CD4-positive, alpha-beta memory T cell (primary cell): ENCODE measurements around the gene DLL4. TPM values are rescaled to one million over a fixed set of nuclear protein-coding genes. Genes with fewer than 3 reads are reported as not detected.

Experiments
- CTCF ChIA-PET: fragments of 350-600 bp; sonication (Branson Sonifier 250); formaldehyde crosslinking; loops from one replicate; lab custom pipeline; 2021; ENCODE audit warnings: inconsistent platforms; ENCODE audit not compliant: partially characterized antibody; lab: Charles Lee
- POLR2A ChIA-PET: fragments of 350-600 bp; sonication (Branson Sonifier 250); formaldehyde crosslinking; loops from one replicate; lab custom pipeline; 2021; ENCODE audit not compliant: partially characterized antibody; lab: Charles Lee
- DNase-seq, 5 donors: peaks; one replicate each; pipeline versions ENCODE4 v3.0.0 to v3.0.0-alpha.2; 2020 to 2022; ENCODE audit warnings: mixed read lengths in 1 of 5
- H3K27ac ChIP-seq: one replicate; pipeline ENCODE4 v1.7.0; 2013; ENCODE audit warnings: low read depth, low read length
- H3K27me3 ChIP-seq: 2 replicates; pipeline ENCODE4 v1.7.0; 2013; ENCODE audit warnings: mild to moderate bottlenecking, low read length, moderate library complexity; ENCODE audit not compliant: insufficient read depth
- H3K36me3 ChIP-seq: 2 replicates; pipeline ENCODE4 v1.7.0; 2013; ENCODE audit warnings: mild to moderate bottlenecking, low read length, moderate library complexity; ENCODE audit not compliant: insufficient read depth
- H3K4me1 ChIP-seq: 2 replicates; pipeline ENCODE4 v1.7.0; 2013; ENCODE audit warnings: mild to moderate bottlenecking, low read length, moderate library complexity; ENCODE audit not compliant: insufficient read depth
- H3K4me3 ChIP-seq, 2 donors: one replicate each; pipeline ENCODE4 v1.7.0; 2013; ENCODE audit warnings: low read length in 2 of 2, mild to moderate bottlenecking in 1 of 2
- H3K9me3 ChIP-seq, 2 donors: one replicate each; pipeline ENCODE4 v1.7.0; 2013; ENCODE audit warnings: low read length in 2 of 2, control low read depth in 1 of 2; ENCODE audit not compliant: control insufficient read depth in 1 of 2
- H3K27ac Mint-ChIP-seq, 7 donors: one replicate each; pipeline ENCODE4 v1.8.0; 2020 to 2021; ENCODE audit warnings: mixed read lengths in 7 of 7, mild to moderate bottlenecking in 6 of 7, inconsistent platforms in 3 of 7, moderate library complexity in 3 of 7
- H3K27me3 Mint-ChIP-seq, 2 donors: one replicate each; pipeline ENCODE4 v1.8.0; 2020 to 2021; ENCODE audit warnings: mixed read lengths in 2 of 2
- H3K36me3 Mint-ChIP-seq, 2 donors: one replicate each; pipeline ENCODE4 v1.8.0; 2020 to 2021; ENCODE audit warnings: mixed read lengths in 2 of 2, inconsistent platforms in 1 of 2, mild to moderate bottlenecking in 1 of 2
- H3K4me1 Mint-ChIP-seq, 4 donors: one replicate each; pipeline ENCODE4 v1.8.0; 2020 to 2021; ENCODE audit warnings: mixed read lengths in 4 of 4, mild to moderate bottlenecking in 1 of 4
- H3K4me3 Mint-ChIP-seq, 8 donors: one replicate each; pipeline ENCODE4 v1.8.0; 2020 to 2021; ENCODE audit warnings: mixed read lengths in 8 of 8, mild to moderate bottlenecking in 7 of 8, moderate library complexity in 6 of 8, inconsistent platforms in 3 of 8
- H3K9me3 Mint-ChIP-seq, 8 donors: one replicate each; pipeline ENCODE4 v1.8.0; 2020 to 2021; ENCODE audit warnings: mixed read lengths in 8 of 8, mild to moderate bottlenecking in 5 of 8, inconsistent platforms in 3 of 8, moderate library complexity in 1 of 8
- intact Hi-C: fragments of 100-400 bp; cut with micrococcal nuclease; formaldehyde crosslinking; loops from one replicate; pipeline ENCODE4 v1.15.1; 2023
- polyA plus RNA-seq, 2 donors: library from polyadenylated mRNA; unstranded; fragments of 300-500 nt; fragmentation: Illumina TruSeq; gene quantifications; one replicate each; pipeline ENCODE4 v1.2.3, GENCODE V29; 2021
- total RNA-seq, 2 experiments: library from RNA; stranded (reverse); gene quantifications; one replicate each; pipeline ENCODE4 v1.2.3, GENCODE V29; 2021

DLL4 gene
- total and polyA plus RNA-seq, 4 experiments from 2014 or later = not detected

DNA sequence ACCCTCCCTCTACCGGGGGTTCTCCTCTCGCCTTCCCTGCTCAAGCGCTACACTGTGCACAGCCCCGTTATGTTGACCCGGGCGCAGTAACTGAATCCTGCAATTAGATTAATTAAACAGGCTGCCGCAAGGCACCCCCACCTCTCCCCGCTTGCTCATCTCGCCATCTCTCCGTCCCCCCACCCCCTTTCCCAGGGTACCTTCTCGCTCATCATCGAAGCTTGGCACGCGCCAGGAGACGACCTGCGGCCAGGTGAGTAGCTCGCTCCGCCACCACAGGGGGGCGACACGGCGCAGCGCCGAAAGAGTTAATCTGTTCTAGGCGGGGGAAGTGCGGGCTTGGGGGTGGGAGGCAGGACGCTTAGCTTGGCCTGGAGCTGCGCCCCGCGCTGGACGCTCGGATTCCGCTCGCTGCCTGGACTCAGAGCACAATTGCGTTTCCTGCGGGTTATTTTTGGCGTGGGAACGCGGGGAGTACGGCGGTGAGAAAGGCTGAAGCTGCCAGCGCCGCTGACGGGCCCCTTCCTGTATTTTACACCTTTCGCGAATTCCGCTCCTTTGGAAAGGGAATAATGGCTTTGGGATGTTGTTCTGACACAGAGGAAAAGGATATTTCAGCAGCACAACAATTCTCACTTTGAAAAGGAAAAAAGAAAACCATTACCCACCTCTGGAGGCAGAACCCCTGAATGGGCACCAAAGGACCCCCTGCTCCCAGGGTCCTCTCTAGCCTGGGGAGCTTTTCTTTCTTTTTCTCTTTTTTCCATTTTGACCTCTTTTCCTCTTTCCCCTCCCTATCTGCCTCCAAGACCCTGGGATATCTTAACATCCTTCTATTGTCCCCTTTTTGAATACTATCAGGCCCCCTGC lies 1.5 kb downstream of the DLL4 start:
- peak overlapping the region; percentile 72 to 92 (median 78) for H3K4me3 Mint-ChIP-seq
- peaks cover 45 to 50% of the 10 kb centered on the region in 2 donors for H3K27me3 Mint-ChIP-seq
- Histone ChIP-seq H3K36me3 (no peaks in the 10 kb centered on the region), H3K4me3 (peak overlapping the region in 1 of 2 donors; percentile 24), H3K4me1 (peaks cover 52% of the 10 kb centered on the region), H3K27ac (no peak overlapping the region), H3K27me3 (peaks cover 33% of the 10 kb centered on the region), H3K9me3 (no peaks in the 10 kb centered on the region)
- H3K36me3 Mint-ChIP-seq = no peaks in the 10 kb centered on the region
- peaks cover 23 to 56% (median 32%) of the 10 kb centered on the region in 4 donors for H3K4me1 Mint-ChIP-seq
- POLR2A ChIA-PET = interaction anchor here (1.9 to 4.9 kb wide), 2 partner anchors 10 to 27 kb away, joined by 4 to 27 read pairs; no protein-coding TSS in a partner anchor
- peaks cover 0 to 1% (median 0%) of the 10 kb centered on the region in 8 donors for H3K9me3 Mint-ChIP-seq
- CTCF ChIA-PET = interaction anchor here (0.9 to 6.5 kb wide), 10 partner anchors 11 to 95 kb away, joined by 3 to 54 read pairs (median 4); partner anchors contain the start of gene VPS18
- intact Hi-C loops = no loop called here
- DNase-seq = peak in 1 of 5 donors; percentile 19
- peak overlapping the region in 3 of 7 donors; percentile 12 to 65 (median 54) for H3K27ac Mint-ChIP-seq

DNA sequence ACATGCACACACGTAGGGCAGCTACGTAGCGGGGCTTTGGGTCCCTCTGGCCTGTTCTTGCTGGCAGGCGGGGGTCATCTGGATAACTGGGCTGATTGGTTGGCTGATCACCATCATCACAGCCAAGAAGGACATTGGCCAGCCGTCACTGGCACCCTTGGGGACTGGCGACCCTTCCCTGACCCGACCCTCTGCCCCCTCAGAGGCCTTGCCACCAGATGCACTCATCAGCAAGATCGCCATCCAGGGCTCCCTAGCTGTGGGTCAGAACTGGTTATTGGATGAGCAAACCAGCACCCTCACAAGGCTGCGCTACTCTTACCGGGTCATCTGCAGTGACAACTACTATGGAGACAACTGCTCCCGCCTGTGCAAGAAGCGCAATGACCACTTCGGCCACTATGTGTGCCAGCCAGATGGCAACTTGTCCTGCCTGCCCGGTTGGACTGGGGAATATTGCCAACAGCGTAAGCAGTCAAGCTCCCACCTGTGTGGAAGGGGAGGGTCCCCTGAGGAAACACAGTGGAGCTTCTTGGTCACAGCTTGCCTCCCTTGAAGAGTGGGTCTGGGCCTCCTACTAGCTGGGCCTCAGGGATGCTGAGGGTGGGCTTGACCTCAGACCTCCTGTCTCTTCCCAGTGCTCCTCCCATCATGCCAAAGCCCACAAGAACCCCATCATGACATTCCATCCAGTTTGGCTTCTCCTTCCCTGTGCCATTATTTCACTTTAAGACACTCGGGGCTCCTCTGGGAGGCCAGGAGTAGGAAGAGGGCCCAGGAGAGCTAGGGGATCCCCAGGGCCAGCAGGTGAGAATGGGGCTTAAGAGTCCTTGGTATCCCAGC lies 2.4 kb downstream of the DLL4 start:
- POLR2A ChIA-PET = interaction anchor here (1.9 to 4.9 kb wide), 2 partner anchors 9 to 27 kb away, joined by 4 to 27 read pairs; no protein-coding TSS in a partner anchor
- H3K4me1 Mint-ChIP-seq = peaks cover 21 to 49% (median 29%) of the 10 kb centered on the region in 4 donors
- peaks cover 47% of the 10 kb centered on the region for H3K4me1 ChIP-seq

DNA sequence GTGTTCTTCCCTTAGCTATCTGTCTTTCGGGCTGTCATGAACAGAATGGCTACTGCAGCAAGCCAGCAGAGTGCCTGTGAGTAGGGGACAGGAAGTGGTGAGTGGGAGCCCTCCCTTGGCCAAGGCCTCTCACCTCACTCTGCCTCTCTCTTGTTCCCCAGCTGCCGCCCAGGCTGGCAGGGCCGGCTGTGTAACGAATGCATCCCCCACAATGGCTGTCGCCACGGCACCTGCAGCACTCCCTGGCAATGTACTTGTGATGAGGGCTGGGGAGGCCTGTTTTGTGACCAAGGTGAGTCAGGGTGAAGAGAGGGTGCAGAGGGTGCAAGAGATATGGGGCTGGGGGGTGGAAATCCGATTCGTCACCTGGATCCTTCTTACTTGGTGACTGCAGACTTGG lies 3.0 kb downstream of the DLL4 start:
- Mint-ChIP-seq H3K27ac (no peak overlapping the region), H3K9me3 (peaks cover 0 to 1% (median 0%) of the 10 kb centered on the region in 8 donors), H3K36me3 (no peaks in the 10 kb centered on the region), H3K27me3 (peaks cover 36 to 41% of the 10 kb centered on the region in 2 donors), H3K4me1 (peaks cover 15 to 42% (median 22%) of the 10 kb centered on the region in 4 donors), H3K4me3 (peak overlapping the region in 2 of 8 donors; percentile 26 to 32)
- Histone ChIP-seq H3K4me3 (no peak overlapping the region), H3K27ac (no peak overlapping the region), H3K9me3 (no peaks in the 10 kb centered on the region), H3K36me3 (no peaks in the 10 kb centered on the region), H3K27me3 (peaks cover 24% of the 10 kb centered on the region), H3K4me1 (peaks cover 40% of the 10 kb centered on the region)
- no peak for DNase-seq
- ChIA-PET CTCF (interaction anchor here (1.1 to 6.5 kb wide), 3 partner anchors 9 to 33 kb away, joined by 3 to 54 read pairs (median 3); no protein-coding TSS in a partner anchor), POLR2A (interaction anchor here (4.9 kb wide), 1 partner anchor 9 kb away, joined by 27 read pairs; no protein-coding TSS in a partner anchor)
- intact Hi-C loops = no loop called here

More for the DNA sequence above, 2.4 kb downstream of the DLL4 start:
- Histone ChIP-seq H3K27ac (no peak overlapping the region), H3K36me3 (no peaks in the 10 kb centered on the region), H3K27me3 (peaks cover 30% of the 10 kb centered on the region), H3K4me3 (no peak overlapping the region), H3K9me3 (no peaks in the 10 kb centered on the region)
- peak overlapping the region in 1 of 7 donors; percentile 54 for H3K27ac Mint-ChIP-seq
- DNase-seq = no peak
- CTCF ChIA-PET = interaction anchor here (0.9 to 6.5 kb wide), 8 partner anchors 10 to 44 kb away, joined by 3 to 54 read pairs (median 4); partner anchors contain the start of gene VPS18
- intact Hi-C loops = no loop called here
- H3K36me3 Mint-ChIP-seq = no peaks in the 10 kb centered on the region
- H3K4me3 Mint-ChIP-seq = peak overlapping the region in 7 of 8 donors; percentile 72 to 92 (median 77)
- H3K27me3 Mint-ChIP-seq = peaks cover 41 to 46% of the 10 kb centered on the region in 2 donors
- H3K9me3 Mint-ChIP-seq = peaks cover 0 to 1% (median 0%) of the 10 kb centered on the region in 8 donors

DNA sequence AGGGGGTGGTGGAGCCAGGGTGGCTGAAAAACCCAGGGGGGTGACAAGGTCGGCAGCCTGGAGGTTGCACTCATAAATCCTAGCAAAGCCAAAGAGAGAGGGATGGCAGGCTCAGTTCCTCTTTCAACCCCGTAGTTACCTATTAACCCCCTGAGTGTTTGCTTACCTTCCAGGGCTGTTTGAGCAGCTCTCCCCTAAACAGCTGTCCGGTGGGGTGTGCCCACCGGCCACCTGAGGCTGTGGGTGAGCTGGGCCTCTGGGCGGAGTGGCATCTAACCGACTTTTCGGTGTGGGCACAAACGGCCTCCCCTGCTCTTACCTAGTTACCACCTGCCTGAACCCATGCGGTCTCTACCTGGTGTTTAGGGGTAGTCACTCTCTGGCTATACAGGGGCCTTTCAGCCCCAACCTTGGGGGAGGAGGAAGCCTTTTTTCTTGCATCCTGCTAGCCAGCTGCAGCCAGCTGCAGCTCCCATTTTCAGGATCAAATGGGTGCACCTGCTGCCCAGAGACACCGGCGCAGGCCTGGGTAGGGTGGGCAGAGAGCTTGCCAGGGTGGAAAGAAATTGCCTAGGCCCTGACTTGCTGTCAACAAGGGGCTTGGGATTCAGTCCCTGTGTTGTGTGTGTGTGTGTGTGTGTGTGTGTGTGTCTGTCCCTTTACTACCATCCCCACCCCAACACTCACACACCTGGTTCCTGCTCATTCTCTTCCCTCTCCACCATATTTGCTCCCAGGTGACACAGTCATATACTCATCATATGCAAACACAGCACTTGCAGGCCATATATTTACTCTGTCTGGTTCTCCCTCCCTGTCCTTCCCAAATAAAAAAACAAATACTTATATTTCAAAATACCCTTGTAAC lies 3.7 kb downstream of the DLL4 start:
- peaks cover 18% of the 10 kb centered on the region for H3K27me3 ChIP-seq
- Mint-ChIP-seq H3K4me1 (peaks cover 13 to 39% (median 20%) of the 10 kb centered on the region in 4 donors), H3K4me3 (peak overlapping the region in 1 of 8 donors; percentile 56), H3K9me3 (peaks cover 0 to 1% (median 0%) of the 10 kb centered on the region in 8 donors), H3K27me3 (peaks cover 34 to 39% of the 10 kb centered on the region in 2 donors), H3K27ac (no peak overlapping the region), H3K36me3 (no peaks in the 10 kb centered on the region)
- peaks cover 33% of the 10 kb centered on the region for H3K4me1 ChIP-seq
- POLR2A ChIA-PET = interaction anchor here (1.1 to 1.2 kb wide), 2 partner anchors 9 to 27 kb away, joined by 3 to 6 read pairs; no protein-coding TSS in a partner anchor
- DNase-seq = no peak
- intact Hi-C loops = no loop called here
- no peak overlapping the region for H3K27ac ChIP-seq
- H3K4me3 ChIP-seq = no peak overlapping the region
- H3K9me3 ChIP-seq = no peaks in the 10 kb centered on the region
- CTCF ChIA-PET = interaction anchor here (0.6 to 6.5 kb wide), 2 partner anchors 9 to 22 kb away, joined by 3 to 54 read pairs; no protein-coding TSS in a partner anchor
- H3K36me3 ChIP-seq = no peaks in the 10 kb centered on the region

DNA sequence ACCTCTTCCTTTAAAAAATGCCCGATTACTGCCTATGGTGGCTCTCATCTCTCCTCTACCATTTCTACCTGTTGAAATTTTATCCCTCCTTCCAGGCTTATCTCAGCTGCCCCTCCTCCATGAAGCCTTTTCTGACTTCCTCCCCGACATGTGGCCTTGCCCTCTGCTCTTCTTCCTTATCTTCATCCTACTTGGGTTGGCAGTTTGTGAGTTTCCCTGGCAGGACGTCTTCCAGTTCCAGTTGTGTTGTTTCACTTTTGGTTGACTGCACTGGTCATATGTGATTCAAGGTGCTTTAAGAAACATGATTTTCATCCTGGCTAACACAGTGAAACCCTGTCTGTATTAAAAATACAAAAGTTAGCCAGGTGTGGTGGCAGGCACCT lies 4.4 kb downstream of the DLL4 start:
- ChIA-PET CTCF (interaction anchor here (1.6 to 6.5 kb wide), 2 partner anchors 8 to 20 kb away, joined by 5 to 54 read pairs; partner anchors contain the start of gene CHAC1), POLR2A (interaction anchor here (1.1 to 1.2 kb wide), 2 partner anchors 8 to 27 kb away, joined by 3 to 6 read pairs; no protein-coding TSS in a partner anchor)
- no peaks in the 10 kb centered on the region for H3K36me3 ChIP-seq
- Mint-ChIP-seq H3K36me3 (no peaks in the 10 kb centered on the region), H3K9me3 (peaks cover 0 to 1% (median 0%) of the 10 kb centered on the region in 8 donors), H3K27ac (no peak overlapping the region), H3K27me3 (peaks cover 34 to 39% of the 10 kb centered on the region in 2 donors), H3K4me1 (peaks cover 11 to 37% (median 19%) of the 10 kb centered on the region in 4 donors), H3K4me3 (peak overlapping the region in 1 of 8 donors; percentile 63)
- H3K9me3 ChIP-seq = no peaks in the 10 kb centered on the region
- peaks cover 18% of the 10 kb centered on the region for H3K27me3 ChIP-seq
- H3K4me3 ChIP-seq = no peak overlapping the region
- no peak for DNase-seq
- peaks cover 27% of the 10 kb centered on the region for H3K4me1 ChIP-seq
- no peak overlapping the region for H3K27ac ChIP-seq
- intact Hi-C loops = no loop called here

DNA sequence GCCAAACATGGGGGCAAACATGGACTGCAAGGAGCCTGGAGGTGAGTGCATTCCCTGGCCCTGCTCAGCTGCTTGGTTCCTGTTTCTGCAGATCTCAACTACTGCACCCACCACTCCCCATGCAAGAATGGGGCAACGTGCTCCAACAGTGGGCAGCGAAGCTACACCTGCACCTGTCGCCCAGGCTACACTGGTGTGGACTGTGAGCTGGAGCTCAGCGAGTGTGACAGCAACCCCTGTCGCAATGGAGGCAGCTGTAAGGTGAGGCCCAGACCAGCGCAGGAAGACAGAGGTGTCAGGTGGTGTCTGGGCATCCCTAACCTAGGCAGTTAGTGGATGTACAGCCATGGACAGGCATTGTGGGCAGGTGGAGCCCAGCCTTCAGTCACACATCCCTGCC lies 5.3 kb downstream of the DLL4 start:
- Mint-ChIP-seq H3K9me3 (peaks cover 0 to 1% (median 0%) of the 10 kb centered on the region in 8 donors), H3K4me3 (no peak overlapping the region), H3K4me1 (peaks cover 9 to 33% (median 16%) of the 10 kb centered on the region in 4 donors), H3K36me3 (no peaks in the 10 kb centered on the region), H3K27ac (no peak overlapping the region), H3K27me3 (peaks cover 28 to 31% of the 10 kb centered on the region in 2 donors)
- peaks cover 18% of the 10 kb centered on the region for H3K27me3 ChIP-seq
- no peaks in the 10 kb centered on the region for H3K9me3 ChIP-seq
- H3K4me1 ChIP-seq = peaks cover 18% of the 10 kb centered on the region
- CTCF ChIA-PET = interaction anchor here (1.6 kb wide), 1 partner anchor 19 kb away, joined by 5 read pairs; the partner anchor contains the start of gene CHAC1
- no peak for DNase-seq
- intact Hi-C loops = no loop called here
- no peak overlapping the region for H3K27ac ChIP-seq
- POLR2A ChIA-PET = no interaction called here
- no peak overlapping the region for H3K4me3 ChIP-seq
- H3K36me3 ChIP-seq = no peaks in the 10 kb centered on the region
